Breast epithelium (tissue), 4 donors: Measurements from ENCODE around the gene GNG11. TPM values are rescaled to one million over a fixed set of nuclear protein-coding genes. Genes with fewer than 3 reads are reported as not detected.
A peak's percentile ranks its signal among the peaks of the same experiment; 100 is the strongest.

ENCODE experiments used
- DNase-seq, 2 donors: peaks; one replicate each; pipeline ENCODE4 v3.0.0-alpha.2; 2019; ENCODE audit warnings: low spot score in 2 of 2
- H3K27ac ChIP-seq, 2 donors: fragments of 200-600 bp; sonication (generic) in 1 of 2; one replicate each; pipeline ENCODE4 v1.5.1; 2016 to 2019; ENCODE audit warnings: mild to moderate bottlenecking in 1 of 2
- H3K27me3 ChIP-seq, 2 donors: fragments of 200-600 bp; sonication (generic) in 1 of 2; one replicate each; pipeline versions ENCODE4 v1.5.1 to v1.6.0; 2017 to 2019; ENCODE audit warnings: control low read depth in 1 of 2, mild to moderate bottlenecking in 1 of 2
- H3K36me3 ChIP-seq: fragments of 200-600 bp; one replicate; pipeline ENCODE4 v1.5.1; 2019
- H3K4me1 ChIP-seq, 2 donors: fragments of 200-600 bp; sonication (generic); one replicate each; pipeline ENCODE4 v1.5.1; 2016 to 2019; ENCODE audit warnings: control low read depth in 1 of 2
- H3K4me3 ChIP-seq, 3 donors: fragments of 200-600 bp; sonication (generic); 1 replicate in 2 of 3; 2 replicates in 1 of 3; pipeline ENCODE4 v1.5.1; 2016 to 2019; ENCODE audit warnings: mild to moderate bottlenecking in 3 of 3, moderate library complexity in 2 of 3
- H3K9me3 ChIP-seq, 2 donors: fragments of 200-600 bp; sonication (generic) in 1 of 2; one replicate each; pipeline ENCODE4 v1.5.1; 2016 to 2019; ENCODE audit warnings: control low read depth in 1 of 2
- POLR2A ChIP-seq: fragments of 450-650 bp; IDR thresholded peaks from one replicate; pipeline ENCODE4 v1.6.1; 2016; ENCODE audit warnings: antibody characterized with exemption, mild to moderate bottlenecking, moderate library complexity
- POLR2AphosphoS5 ChIP-seq, 3 donors: sonication (generic); formaldehyde crosslinking; IDR thresholded peaks; one replicate each; pipeline ENCODE4 v1.6.1; 2017; ENCODE audit warnings: antibody characterized with exemption in 3 of 3
- intact Hi-C: fragments of 100-400 bp; cut with DNase I; formaldehyde crosslinking; loops from one replicate; pipeline ENCODE4 v1.15.1; 2023; ENCODE audit warnings: low total_unique reads
- total RNA-seq, 3 donors: library from RNA; depleted of rRNA; stranded (reverse); fragments of >200 nt; gene quantifications; one replicate each; pipeline ENCODE4 v1.1.0, GENCODE V29; 2016
- TF ChIP-seq, protein P1 (sequence below), 3 donors: fragments of 450-650 bp; IDR thresholded peaks; one replicate each; pipeline ENCODE4 v1.5.1; 2016 to 2017; ENCODE audit warnings: antibody characterized with exemption in 3 of 3, mild to moderate bottlenecking in 3 of 3, moderate library complexity in 3 of 3

GNG11 gene
- total RNA-seq, 3 donors from 2014 or later = 17.3 to 40.0 (median 25.4) TPM

DNA sequence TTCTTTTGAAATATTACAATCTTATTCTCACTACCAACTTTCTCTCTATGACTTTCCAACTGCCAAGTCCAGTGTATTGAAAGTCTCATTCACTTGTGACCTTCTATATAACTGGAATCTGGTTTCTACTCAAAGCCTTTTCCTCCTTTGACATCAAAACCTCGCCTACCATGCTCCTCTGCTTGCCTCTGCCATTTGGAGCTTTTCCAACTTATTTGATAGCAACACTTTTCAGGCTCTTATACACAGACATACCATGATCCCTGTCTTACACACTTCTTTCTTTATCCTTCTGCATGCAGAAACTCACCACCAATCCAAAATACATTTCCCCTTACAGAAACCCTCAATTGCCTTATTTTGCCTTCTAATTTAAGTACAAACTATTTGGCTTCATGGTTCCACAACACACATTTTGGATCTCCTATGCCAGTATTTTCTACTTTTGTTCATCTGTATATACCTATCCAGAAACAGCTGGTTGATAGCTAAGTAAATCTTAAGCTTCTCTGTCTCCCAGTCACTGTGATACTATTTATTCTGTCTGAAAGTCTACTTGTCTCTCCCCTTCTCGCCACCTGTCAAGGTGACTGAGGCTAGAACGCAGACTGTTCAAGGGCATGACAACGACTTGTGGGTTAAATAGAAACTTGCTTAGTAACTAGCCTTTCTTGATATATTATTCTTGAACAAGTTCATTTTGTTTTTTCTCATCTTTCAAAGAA, 22.4 kb downstream of the GNG11 start:
- Histone ChIP-seq H3K27me3 (no peaks in the 10 kb centered on the region), H3K27ac (no peak overlapping the region), H3K9me3 (no peaks in the 10 kb centered on the region), H3K4me3 (no peak overlapping the region), H3K4me1 (no peaks in the 10 kb centered on the region), H3K36me3 (no peaks in the 10 kb centered on the region)
- intact Hi-C loops = no loop called here
- TF ChIP-seq POLR2A (no peak), POLR2AphosphoS5 (IDR thresholded peaks at IDR 0.05) (no peak)
- TF ChIP-seq, protein P1, sequence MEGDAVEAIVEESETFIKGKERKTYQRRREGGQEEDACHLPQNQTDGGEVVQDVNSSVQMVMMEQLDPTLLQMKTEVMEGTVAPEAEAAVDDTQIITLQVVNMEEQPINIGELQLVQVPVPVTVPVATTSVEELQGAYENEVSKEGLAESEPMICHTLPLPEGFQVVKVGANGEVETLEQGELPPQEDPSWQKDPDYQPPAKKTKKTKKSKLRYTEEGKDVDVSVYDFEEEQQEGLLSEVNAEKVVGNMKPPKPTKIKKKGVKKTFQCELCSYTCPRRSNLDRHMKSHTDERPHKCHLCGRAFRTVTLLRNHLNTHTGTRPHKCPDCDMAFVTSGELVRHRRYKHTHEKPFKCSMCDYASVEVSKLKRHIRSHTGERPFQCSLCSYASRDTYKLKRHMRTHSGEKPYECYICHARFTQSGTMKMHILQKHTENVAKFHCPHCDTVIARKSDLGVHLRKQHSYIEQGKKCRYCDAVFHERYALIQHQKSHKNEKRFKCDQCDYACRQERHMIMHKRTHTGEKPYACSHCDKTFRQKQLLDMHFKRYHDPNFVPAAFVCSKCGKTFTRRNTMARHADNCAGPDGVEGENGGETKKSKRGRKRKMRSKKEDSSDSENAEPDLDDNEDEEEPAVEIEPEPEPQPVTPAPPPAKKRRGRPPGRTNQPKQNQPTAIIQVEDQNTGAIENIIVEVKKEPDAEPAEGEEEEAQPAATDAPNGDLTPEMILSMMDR (IDR thresholded peaks at IDR 0.05) = no peak
- no peak for DNase-seq

DNA sequence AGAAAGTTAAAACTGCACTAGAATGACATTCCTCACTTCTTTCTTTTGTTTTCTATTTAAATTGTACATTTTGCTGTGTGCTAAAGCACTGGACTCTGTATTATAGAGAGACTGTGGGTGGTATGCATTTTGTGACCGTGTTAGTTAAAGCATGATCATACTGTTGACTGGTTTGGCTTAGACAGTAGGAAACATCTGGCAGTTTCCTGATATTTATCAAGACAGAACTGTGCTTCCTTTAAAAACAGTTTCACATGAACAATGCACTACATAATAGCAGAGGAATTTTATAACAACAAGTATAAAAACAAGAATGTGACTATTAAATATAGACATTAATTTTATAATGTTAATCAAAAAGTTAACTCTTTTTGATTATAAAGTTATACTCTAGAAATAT, 23.1 kb downstream of the GNG11 start:
- H3K27me3 ChIP-seq = no peaks in the 10 kb centered on the region
- intact Hi-C loops = no loop called here

DNA sequence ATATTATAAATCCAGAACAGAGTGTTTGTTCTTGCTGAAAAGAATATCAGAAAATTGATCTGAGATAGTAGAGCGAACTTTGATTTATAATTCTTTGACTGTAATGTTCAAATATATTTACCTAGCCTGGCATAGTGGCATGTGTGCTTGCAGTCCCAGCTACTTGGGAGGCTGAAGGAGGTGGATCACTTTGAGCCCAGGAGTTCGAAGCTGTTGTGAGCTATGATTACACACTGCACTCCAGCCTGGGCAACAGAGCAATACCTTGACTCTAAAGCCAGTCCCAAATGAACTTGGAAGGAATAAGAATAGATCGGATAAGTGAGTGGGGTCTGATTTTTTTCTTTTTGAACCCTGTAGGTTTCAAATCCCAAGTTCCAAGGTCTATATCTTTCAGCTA, 23.5 kb downstream of the GNG11 start:
- DNase-seq = no peak
- H3K36me3 ChIP-seq = no peaks in the 10 kb centered on the region
- H3K27ac ChIP-seq = peak overlapping the region in 1 of 2 donors; percentile 14
- intact Hi-C loops = no loop called here
- no peak for TF ChIP-seq POLR2A
- no peak for TF ChIP-seq POLR2AphosphoS5 (IDR thresholded peaks at IDR 0.05)
- TF ChIP-seq, protein P1 (IDR thresholded peaks at IDR 0.05) = no peak
- H3K4me1 ChIP-seq = no peaks in the 10 kb centered on the region
- no peaks in the 10 kb centered on the region for H3K9me3 ChIP-seq
- no peak overlapping the region for H3K4me3 ChIP-seq
- no peaks in the 10 kb centered on the region for H3K27me3 ChIP-seq

More for the DNA sequence above, 23.1 kb downstream of the GNG11 start:
- no peak for DNase-seq
- no peaks in the 10 kb centered on the region for H3K4me1 ChIP-seq
- TF ChIP-seq, protein P1 (IDR thresholded peaks at IDR 0.05) = no peak
- no peak for TF ChIP-seq POLR2A
- TF ChIP-seq POLR2AphosphoS5 (IDR thresholded peaks at IDR 0.05) = no peak
- H3K27ac ChIP-seq = peak overlapping the region in 1 of 2 donors; percentile 14
- no peaks in the 10 kb centered on the region for H3K36me3 ChIP-seq
- H3K9me3 ChIP-seq = no peaks in the 10 kb centered on the region
- no peak overlapping the region for H3K4me3 ChIP-seq

DNA sequence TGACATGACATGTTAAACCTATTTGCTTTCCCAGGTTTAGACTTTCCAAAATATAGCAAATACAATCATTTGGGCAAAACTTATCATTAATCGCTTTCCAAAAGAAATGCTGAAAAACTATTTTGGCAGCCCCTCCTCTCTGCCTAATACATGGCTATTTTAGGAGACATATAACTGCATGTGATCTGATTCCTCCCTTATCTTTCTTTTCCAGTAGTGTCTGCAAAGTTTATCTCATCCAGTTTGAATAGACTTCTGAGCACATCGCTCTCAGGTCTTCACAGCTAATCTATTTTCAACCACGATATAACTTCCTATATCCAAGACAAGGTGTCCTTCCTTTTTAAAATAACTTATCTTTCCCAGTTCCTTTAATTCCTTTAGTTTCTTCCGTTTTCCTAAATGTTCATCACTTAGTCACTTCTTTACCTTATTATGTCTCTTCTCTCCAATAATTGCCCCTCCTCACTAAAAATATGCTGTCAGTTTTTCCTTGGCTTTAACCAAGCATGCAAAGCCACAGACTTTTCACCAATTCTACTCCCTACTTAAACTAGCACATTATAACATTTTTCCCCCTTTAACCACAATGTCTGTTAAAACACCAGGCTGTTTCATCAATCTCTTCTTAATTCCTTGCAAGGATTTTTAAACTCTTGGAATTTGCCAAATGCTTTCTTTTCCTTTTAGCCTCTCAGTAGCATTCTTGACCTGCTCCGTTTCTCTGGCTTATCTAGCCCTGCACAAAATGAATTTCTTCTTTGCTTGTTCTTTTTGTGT, 24.4 kb downstream of the GNG11 start:
- no peak overlapping the region for H3K27ac ChIP-seq
- TF ChIP-seq, protein P1 (IDR thresholded peaks at IDR 0.05) = no peak
- TF ChIP-seq POLR2AphosphoS5 (IDR thresholded peaks at IDR 0.05) (no peak), POLR2A (no peak)
- H3K27me3 ChIP-seq = no peaks in the 10 kb centered on the region
- H3K36me3 ChIP-seq = no peaks in the 10 kb centered on the region
- intact Hi-C loops = no loop called here
- H3K9me3 ChIP-seq = no peaks in the 10 kb centered on the region
- no peak for DNase-seq
- H3K4me3 ChIP-seq = no peak overlapping the region
- no peaks in the 10 kb centered on the region for H3K4me1 ChIP-seq

DNA sequence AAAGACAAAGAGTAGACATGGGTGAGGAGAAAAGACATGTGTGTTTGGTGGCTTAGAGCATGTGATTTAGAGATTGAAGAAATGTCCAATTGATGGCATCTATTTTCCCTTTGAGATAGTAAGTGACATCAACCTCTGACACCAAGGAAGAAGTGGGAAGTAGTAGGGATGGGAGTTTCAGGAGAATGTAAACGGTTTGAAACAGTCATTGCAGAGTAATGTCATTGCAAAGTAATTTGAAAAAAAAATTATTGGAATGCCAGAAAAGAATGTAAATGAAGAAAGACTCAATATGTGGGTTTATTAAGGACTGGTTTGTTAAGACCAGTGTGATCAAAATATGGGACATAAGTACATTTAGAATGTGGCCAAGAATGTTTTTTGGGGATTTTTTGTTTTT, 26.6 kb downstream of the GNG11 start:
- Histone ChIP-seq H3K9me3 (no peaks in the 10 kb centered on the region), H3K27ac (no peak overlapping the region), H3K36me3 (no peaks in the 10 kb centered on the region), H3K27me3 (no peaks in the 10 kb centered on the region), H3K4me3 (no peak overlapping the region), H3K4me1 (no peaks in the 10 kb centered on the region)
- intact Hi-C loops = no loop called here
- TF ChIP-seq, protein P1 (IDR thresholded peaks at IDR 0.05) = no peak
- TF ChIP-seq POLR2AphosphoS5 (IDR thresholded peaks at IDR 0.05) (no peak), POLR2A (no peak)
- no peak for DNase-seq
